Endometrium (tissue), 2 donors: ENCODE measurements around the gene NCOA3.

Experiments used
- FAIRE-seq: peaks from 2 replicates; lab custom pipeline; 2012; peaks lifted over from hg19 to GRCh38; lab: Jason Lieb, UNC
- donor health status: control.
- donor health status: control.

Gene NCOA3

GRCh38 chr20:47680804-47681529 is 179.3 kb downstream of the NCOA3 start:
- FAIRE-seq, result no peak

GRCh38 chr20:47682028-47682783 is 180.5 kb downstream of the NCOA3 start:
- FAIRE-seq, result no peak

- FAIRE-seq, result no peak
These were observed 181.2 kb downstream of the NCOA3 start for GRCh38 chr20:47682916-47683315.

DNA sequence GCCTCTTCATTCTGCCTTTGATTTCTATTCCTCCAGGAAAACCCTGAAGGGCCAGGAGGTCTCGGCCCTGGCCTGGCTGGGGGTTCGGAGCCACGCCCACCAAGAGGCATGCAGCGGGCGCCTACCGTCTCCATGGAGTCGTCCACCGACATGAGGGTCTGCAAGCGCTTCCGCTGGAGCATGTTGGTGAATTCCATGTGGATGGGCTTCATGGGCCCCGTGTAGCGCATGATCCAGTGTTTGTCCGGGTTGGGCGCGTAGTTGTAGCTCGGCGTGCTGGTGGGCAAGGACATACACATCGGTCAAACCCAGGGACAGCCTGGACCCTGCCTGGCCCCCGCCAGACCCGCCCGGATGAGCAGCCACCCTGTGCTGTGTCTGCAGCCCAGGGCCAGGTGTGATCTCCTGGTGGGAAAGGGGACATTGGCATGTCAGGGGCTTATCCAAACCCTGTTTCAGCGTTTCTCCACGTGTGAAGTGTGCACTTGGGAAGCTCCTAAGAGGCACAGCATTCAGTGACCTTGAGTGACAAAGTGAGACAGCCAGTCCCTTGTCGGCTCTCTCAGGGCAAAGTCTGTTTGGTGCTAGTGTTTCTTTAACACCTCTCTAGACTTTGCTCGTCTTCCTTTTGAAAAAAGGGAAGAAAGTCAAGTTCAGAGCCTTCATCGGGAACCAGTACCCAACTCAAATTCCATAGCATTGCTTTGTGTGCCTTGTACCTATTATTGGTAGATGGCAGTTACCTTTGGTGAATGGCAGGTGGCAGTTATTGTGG is 182.8 kb downstream of the NCOA3 start:
- no peak for FAIRE-seq

GRCh38 chr20:47686545-47686944 is 184.9 kb downstream of the NCOA3 start:
- FAIRE-seq, result no peak

DNA sequence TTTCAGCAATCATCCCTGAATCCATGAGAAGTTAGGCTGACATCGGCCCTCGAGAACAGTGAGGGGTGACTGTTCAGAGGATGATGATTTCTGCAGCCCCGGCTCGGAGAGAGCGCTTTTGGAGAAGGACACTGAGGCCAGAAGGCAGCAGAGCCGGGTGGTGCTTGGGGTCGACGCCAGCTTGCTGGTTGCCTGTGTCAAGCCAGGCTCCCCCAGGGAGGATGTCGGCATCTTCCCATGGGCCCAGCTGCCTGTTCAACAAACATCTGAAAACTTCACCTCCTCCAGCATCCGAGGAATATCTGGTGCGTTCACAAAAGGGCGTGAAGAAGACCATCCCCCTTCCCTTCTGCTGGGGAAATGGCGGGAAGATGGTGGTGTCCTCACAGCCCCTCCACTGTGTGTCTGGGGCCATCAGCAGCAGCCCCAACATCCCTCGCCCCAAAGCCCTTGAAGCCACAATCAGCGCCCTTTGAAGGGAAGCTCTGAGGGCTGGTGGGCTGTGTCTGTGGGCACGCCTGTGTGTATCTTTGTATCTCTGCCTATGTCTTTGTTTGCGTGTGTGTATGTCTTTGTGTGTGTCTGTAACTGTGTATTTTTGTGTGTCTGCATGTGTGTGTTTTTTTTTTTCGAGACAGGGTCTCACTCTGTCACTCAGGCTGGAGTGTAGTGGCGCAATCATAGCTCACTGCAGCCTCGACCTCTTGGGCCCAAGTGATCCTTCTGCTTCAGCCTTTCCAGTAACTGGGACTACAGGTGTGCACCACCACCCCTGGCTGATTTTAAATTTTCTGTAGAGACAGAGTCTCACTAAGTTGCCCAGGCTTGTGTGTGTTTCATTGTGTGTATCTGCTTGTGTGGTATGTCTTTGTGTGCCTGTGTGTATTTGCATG is 185.7 kb downstream of the NCOA3 start:
- no peak for FAIRE-seq

DNA sequence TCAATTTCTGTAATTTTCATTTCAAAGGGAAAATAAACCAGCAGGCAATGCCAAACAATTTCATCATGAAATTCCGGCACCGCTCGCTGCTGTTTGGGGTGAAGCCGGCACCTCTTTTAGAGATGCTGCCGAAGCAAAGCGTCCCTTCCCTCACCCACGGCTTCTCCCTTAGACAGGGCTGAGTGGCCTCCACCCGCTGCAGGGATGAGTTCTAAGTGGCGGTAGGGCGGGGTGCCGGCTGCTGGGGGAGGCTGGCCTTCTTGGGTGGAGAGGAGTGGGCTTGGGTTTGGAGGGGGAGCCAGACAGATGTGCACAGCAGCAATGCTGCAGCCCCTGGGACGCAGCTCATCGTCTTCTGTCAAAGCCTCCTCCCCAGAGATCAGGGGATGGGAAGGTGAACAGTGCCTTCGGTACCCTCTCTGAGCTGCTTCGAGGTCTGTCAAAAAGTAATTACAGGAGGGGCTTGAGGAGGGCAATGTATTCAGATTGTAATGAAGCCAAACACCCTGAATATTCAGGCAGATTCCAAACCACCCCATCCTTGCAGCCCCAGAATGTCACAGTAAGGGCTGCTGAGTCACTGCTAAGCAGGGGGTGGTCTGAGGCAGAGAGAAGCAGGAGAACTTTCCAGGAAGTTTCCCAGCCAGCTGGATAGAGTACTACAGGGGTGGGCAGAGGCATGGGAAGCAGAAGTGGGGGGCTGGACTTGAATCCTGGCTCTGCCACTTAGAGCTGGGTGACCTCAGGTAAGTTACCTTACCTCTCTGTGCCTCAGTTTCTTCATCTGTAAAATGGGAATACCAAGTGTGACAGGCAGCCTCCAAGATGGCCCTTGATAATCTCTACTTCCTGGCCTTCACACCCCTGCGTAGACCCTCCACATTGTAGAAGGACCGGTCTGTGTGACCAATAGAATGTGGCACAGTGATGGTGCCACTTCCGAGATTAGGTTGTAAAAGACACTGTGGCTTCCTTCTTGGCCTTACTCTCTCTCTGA is 187.0 kb downstream of the NCOA3 start:
- FAIRE-seq, result no peak

GRCh38 chr20:47689731-47690130 is 188.0 kb downstream of the NCOA3 start:
- no peak for FAIRE-seq

DNA sequence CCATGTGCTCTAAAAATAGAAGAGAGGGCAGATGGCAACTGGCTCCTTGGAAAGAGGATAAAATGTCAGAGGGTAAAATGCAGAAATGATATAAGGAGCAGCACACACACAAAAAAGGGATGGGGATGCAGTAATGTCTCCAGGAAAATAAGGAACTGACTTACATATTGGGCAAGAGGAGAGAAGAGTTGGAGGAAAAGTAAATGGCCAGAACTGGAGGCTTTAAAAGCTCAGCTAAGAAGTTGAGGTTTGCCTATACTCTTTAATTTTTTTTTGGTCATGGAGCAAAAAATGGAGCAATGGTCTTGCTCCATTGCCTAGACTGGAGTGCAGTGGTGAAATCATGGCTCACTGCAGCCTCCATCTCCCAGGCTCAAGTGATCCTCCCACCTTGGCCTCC is 189.9 kb downstream of the NCOA3 start:
- FAIRE-seq, result no peak

DNA sequence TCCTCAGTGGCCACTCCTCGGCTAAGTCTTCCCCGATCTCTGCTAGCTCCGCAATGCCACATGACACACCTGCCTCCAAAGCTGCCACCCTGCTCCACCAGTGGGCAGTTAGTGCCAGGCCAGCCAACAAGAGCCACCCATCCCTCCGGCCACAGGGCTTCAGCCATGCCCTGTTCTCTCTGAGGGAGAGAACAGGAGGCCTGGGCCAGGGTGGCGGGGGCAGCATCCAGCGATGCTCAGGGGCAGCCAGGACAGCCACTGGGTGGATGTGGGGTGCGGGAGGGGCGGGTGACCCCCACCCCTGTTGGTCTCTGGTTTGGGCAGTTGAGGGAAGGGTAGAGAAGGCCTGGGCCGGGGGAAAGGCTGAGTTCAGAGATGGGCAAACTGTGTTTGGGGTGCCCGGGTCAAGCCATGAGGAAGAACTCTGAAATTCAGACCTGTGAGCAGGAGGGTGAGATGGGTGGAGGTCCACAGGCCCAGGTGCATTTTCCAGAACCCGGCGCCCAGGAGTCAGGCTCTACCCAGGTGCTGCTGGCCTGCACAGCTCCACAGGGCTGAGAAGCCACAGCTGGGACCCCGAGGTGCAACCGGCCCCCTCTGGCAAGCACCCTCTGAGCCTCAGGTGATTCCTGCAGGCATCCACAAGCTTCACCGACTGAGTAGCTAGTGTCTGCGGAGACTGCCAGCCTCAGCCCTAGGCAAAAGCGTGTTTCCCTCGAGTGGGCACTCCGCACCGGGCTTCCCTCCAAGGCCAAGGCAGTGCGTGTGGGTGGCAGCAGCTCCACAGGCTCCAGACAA is 192.5 kb downstream of the NCOA3 start:
- no peak for FAIRE-seq

DNA sequence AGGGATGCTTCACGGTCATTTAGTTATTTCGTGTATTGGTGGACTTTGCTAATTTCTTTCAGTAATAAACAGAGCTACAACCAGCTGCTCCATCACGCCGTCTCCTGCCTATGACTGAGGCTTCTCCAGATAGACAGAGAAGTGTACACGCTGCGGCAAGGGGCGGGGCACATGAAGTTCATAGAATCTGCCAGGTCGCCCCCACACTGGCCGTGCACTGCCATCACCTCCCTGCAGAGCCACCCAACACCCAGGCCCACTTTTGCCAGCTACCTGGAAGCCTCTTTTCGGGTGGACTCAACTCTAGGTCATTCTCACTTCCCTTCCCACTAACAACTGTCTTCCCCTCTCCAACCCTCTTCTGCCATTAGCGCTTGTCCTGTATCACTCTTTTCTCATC is 195.2 kb downstream of the NCOA3 start:
- FAIRE-seq, result no peak

- no peak for FAIRE-seq
These were observed 196.5 kb downstream of the NCOA3 start for GRCh38 chr20:47698142-47698541.

DNA sequence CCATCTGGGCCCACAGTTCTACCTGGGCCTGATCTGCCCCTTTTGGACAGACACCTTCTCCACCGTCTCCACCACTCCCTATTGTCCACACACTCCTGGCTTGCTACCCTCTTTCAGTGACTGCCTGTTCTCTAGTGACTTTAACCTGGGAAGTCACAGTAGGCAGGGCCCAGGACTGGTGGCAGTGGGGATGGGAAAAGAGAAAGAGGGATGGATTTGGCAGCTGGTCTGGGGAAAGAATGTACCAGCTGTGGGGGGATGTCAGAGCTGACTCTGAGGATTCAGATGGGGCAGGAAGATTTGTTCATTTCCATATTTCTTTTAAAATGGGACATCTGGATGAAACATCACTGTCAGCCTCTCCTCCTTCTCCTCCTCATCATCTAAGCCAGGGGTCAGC is 198.1 kb downstream of the NCOA3 start:
- FAIRE-seq, result no peak

- FAIRE-seq, result no peak
These were observed 198.6 kb downstream of the NCOA3 start for GRCh38 chr20:47700327-47700726.

DNA sequence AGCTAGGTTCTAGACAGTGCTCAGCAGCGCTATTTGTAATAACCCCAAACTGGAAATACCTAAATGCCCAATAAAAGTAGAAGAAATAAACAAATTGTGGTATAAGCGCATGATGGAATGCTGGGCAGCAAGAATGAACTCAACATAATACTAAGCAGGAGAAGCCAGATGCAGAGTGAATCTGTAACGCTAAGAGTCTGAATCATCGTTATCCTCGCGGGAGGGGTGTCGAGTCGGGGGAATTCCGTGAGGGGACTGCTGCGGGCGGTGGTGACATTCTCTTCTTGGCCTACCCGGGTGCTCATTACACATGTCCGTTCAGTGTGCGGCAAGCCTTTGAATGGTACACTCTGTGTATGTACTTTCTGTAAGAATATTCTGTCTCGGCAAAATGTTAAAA is 199.9 kb downstream of the NCOA3 start:
- no peak for FAIRE-seq

DNA sequence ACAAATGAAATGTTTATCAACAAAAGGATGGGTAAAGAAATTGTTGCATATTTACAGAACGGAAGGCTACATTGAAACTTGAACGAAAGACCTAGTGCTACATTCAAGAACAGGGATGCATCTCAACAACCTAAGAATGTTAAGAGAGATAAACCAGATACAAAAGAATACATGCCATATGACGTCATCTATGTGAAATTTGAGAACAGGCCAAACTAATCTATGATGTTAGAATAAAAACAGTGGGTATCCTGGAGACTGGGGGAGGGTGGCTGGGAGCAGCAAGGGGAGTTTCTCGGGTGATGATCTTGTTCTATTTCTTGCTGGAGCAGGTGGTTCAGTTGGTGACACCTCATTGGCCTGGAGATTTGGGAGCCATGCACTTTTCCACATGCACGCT is 202.1 kb downstream of the NCOA3 start:
- FAIRE-seq, result no peak

DNA sequence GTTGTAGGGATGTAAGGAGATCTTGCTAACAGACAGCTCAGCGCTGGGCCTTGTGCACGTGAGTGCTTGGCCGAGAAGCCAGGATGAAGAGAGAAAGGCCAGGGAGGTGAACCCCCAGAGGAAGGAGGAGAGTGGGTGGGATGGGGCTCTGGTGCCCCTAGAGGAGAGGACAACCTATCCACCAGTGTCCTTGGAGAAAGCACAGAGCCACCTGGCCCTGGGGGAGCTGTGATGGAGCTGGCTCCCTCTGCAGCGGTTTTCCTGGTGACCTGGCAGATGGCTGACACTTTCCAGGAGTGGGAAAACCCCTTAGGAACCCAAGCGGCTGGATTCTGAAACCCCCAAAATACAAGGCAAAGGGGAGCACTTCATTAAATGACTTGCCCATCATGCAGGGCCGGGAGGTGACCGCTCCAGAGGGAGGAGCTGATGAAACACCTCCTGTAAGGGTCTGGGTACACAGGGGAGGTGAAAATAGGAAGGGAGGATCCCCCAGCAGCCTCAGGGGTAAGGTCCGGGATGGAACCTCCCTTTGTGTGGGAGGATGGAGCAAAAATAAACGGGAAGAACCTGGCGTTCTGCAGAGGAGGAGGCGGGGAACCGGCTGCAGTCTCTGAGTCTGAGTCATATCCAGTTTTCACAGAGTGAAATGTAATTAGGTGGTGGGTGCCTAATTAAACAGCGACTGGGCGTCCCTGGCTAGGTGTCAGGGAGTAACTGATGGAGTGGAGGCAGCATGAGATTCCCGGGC is 203.2 kb downstream of the NCOA3 start:
- FAIRE-seq, result no peak

DNA sequence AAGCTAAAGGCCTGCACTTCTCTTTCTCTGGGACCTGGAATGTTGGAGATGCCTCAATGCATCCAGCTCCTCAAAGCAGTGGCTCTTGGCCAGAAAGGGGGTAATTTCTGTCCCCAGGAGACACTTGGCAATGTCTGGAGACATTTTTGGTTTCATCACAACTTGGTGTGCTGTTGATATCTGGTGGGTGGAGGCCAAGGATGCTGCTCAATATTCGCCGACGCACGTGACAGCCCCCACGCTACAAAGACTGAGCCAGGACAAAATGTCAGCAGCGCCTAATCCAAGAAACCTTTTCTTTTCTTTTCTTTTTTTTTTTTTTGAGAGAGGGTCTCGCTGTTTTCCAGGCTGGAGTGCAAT is 203.8 kb downstream of the NCOA3 start:
- no peak for FAIRE-seq

DNA sequence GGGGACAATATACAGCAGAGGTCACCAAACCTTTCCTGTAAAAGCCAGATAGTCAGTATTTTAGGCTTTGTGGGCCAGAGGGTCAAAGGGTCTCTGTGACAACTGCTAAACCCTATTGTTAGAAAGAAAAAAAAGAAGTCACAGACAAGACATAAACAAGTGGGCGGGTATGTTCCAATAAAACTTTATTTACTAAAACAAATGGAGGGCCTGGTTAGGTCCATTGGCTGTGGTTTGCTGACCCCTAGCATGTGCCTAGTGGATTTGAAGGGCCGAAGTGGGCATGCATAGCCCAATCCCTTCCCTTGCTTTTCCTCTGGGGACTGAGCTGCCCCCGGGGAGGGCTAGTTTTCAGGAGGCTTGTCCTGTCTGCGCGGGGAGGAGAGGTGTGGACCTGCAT is 204.7 kb downstream of the NCOA3 start:
- no peak for FAIRE-seq
